Stomach (tissue), 4 donors: ENCODE data around the gene LGMN.

Experiments
- CTCF ChIP-seq, 7 experiments: fragments of 450-650 bp in 4 of 7; fragments of 200-600 bp in 3 of 7; sonication (generic) in 3 of 7; IDR thresholded peaks; one replicate each; pipeline ENCODE4 v1.5.1; 2016 to 2019; ENCODE audit warnings: antibody characterized with exemption in 7 of 7, control low read depth in 2 of 7, mild to moderate bottlenecking in 1 of 7
- EP300 ChIP-seq: sonication (generic); formaldehyde crosslinking; IDR thresholded peaks from one replicate; pipeline ENCODE4 v1.6.1; 2017; ENCODE audit warnings: antibody characterized with exemption
- POLR2AphosphoS5 ChIP-seq, 3 donors: sonication (generic); formaldehyde crosslinking; IDR thresholded peaks; one replicate each; pipeline ENCODE4 v1.6.1; 2016; ENCODE audit warnings: antibody characterized with exemption in 3 of 3

GRCh38 chr14:92794547-92794941 lies 46.1 kb upstream of the LGMN start:
- TF ChIP-seq EP300 = no peak
- TF ChIP-seq CTCF (IDR thresholded peaks at IDR 0.05) = no peak
- no peak for TF ChIP-seq POLR2AphosphoS5 (IDR thresholded peaks at IDR 0.05)
